GM18517 (cell line): ENCODE measurements around the gene RPTOR.

ENCODE experiments used
- ATAC-seq: cut with Tn5 transposase; IDR thresholded peaks from one replicate; pipeline ENCODE4 v1.9.1; 2021; ENCODE audit warnings: mild to moderate bottlenecking, moderate library complexity; ENCODE audit not compliant: unreplicated experiment

The RPTOR gene

GRCh38 chr17:80913928-80914821 lies 369.5 kb downstream of the RPTOR start:
- no peak for ATAC-seq

- no peak for ATAC-seq
Measured at GRCh38 chr17:80916246-80916645, 371.6 kb downstream of the RPTOR start.

GRCh38 chr17:80917716-80918560 lies 373.3 kb downstream of the RPTOR start:
- no peak for ATAC-seq

GRCh38 chr17:80918731-80919130 lies 374.1 kb downstream of the RPTOR start:
- no peak for ATAC-seq

- ATAC-seq: no peak
Measured at GRCh38 chr17:80919331-80920311, 375.0 kb downstream of the RPTOR start.

GRCh38 chr17:80920441-80920840 lies 375.8 kb downstream of the RPTOR start:
- no peak for ATAC-seq

GRCh38 chr17:80921159-80921558 lies 376.5 kb downstream of the RPTOR start:
- no peak for ATAC-seq

- ATAC-seq: no peak
Measured at GRCh38 chr17:80921741-80922579, 377.3 kb downstream of the RPTOR start.

GRCh38 chr17:80922580-80923160 lies 378.0 kb downstream of the RPTOR start:
- no peak for ATAC-seq

GRCh38 chr17:80923211-80924110 lies 378.8 kb downstream of the RPTOR start:
- no peak for ATAC-seq

- ATAC-seq: no peak
Measured at GRCh38 chr17:80924111-80924806, 379.6 kb downstream of the RPTOR start.

- no peak for ATAC-seq
Measured at GRCh38 chr17:80924807-80925610, 380.4 kb downstream of the RPTOR start.

- ATAC-seq: no peak
Measured at GRCh38 chr17:80925688-80926335, 381.2 kb downstream of the RPTOR start.

- ATAC-seq: no peak
Measured at GRCh38 chr17:80926591-80927250, 382.1 kb downstream of the RPTOR start.

GRCh38 chr17:80927791-80928216 lies 383.2 kb downstream of the RPTOR start:
- no peak for ATAC-seq

- ATAC-seq: no peak
Measured at GRCh38 chr17:80929449-80929848, 384.8 kb downstream of the RPTOR start.
